ENCODE measurements around the gene TGFB1.

TGFB1 gene

DNA sequence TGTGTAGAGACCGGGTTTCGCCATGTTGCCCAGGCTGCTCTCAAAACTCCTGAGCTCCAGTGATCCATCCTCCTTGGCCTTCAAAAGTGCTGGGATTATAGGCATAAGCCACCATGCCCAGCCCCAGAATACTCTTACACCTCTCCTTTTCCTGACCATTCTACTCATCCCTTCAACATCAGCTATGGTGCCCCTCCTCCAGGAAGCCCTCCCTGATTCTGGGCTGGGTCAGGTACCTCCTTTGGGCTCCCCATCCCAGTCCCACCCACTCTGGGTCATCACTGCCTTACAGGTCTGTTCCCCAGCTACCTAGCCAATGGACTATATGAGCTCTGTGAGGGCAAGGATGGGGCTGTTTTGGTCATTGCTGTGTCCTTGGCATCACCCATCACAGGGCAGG lies 9.6 kb downstream of the TGFB1 start:
- in situ Hi-C loops (cut with HindIII; ENCODE audit: low sequenced_read_pairs): no loop called here
- TF ChIP-seq, protein P1, sequence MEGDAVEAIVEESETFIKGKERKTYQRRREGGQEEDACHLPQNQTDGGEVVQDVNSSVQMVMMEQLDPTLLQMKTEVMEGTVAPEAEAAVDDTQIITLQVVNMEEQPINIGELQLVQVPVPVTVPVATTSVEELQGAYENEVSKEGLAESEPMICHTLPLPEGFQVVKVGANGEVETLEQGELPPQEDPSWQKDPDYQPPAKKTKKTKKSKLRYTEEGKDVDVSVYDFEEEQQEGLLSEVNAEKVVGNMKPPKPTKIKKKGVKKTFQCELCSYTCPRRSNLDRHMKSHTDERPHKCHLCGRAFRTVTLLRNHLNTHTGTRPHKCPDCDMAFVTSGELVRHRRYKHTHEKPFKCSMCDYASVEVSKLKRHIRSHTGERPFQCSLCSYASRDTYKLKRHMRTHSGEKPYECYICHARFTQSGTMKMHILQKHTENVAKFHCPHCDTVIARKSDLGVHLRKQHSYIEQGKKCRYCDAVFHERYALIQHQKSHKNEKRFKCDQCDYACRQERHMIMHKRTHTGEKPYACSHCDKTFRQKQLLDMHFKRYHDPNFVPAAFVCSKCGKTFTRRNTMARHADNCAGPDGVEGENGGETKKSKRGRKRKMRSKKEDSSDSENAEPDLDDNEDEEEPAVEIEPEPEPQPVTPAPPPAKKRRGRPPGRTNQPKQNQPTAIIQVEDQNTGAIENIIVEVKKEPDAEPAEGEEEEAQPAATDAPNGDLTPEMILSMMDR (IDR thresholded peaks at IDR 0.05; ENCODE audit: low read depth, low read length, missing control alignments): no peak
- DNase-seq (ENCODE audit: low read depth): no peak

DNA sequence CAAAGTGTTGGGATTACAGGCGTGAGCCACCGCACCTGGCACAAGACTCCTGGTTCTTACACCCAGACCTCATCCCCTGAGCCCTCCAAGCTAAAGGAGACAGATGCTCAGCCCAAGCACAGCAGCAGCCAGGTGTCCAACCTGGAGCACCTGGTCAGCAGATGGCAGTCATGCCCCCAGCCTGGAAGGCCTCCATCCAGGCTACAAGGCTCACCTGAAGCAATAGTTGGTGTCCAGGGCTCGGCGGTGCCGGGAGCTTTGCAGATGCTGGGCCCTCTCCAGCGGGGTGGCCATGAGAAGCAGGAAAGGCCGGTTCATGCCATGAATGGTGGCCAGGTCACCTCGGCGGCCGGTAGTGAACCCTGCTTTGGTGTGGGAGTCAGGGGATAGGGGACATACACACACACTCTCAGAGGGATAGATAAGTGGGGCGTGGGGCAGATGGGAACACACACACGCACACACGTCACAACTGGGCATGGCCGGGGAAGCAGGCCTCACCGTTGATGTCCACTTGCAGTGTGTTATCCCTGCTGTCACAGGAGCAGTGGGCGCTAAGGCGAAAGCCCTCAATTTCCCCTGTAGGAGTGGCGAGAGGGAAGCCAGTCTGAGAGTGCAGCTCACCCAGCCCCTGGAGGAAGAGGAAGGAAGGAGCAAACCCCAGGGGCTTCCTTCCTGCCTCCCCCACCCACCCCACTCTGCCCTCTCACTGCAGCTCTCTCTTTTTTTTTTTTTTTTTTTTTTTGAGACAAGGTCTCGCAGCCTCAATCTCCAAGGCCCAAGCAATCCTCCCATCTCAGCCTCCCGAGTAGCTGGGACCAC lies 11.8 kb downstream of the TGFB1 start:
- in situ Hi-C loops (cut with HindIII; ENCODE audit: low sequenced_read_pairs): no loop called here
- DNase-seq (ENCODE audit: low read depth): no peak
- TF ChIP-seq, protein P1 (IDR thresholded peaks at IDR 0.05; ENCODE audit: low read depth, low read length, missing control alignments): no peak
- H3K4me3 ChIP-seq (ENCODE audit: low read depth, low read length): no peak overlapping the region

More for the DNA sequence above, 9.6 kb downstream of the TGFB1 start:
- H3K4me3 ChIP-seq (ENCODE audit: low read depth, low read length): no peak overlapping the region

DNA sequence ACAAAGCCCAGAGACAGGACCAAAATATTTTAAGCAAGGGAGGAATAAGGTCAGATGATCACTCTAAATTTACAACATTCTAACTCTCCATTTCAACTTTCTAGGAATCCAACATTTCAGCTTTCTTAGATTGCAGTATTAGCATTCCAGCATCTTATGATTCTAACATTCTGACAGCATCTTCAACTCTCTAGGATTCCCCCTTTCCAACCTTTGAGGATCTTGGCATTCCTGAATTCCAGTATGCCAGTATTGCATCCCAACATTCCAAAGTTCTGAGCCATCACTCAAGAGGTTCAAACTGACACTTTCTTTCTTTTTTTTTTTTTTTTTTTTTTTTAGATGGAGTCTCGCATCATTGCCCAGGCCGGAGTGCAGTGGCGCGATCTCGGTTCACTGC lies 13.8 kb downstream of the TGFB1 start:
- no peak for DNase-seq (ENCODE audit: low read depth)
- no peak overlapping the region for H3K4me3 ChIP-seq (ENCODE audit: low read depth, low read length)
- TF ChIP-seq, protein P1 (IDR thresholded peaks at IDR 0.05; ENCODE audit: low read depth, low read length, missing control alignments): no peak
- in situ Hi-C loops (cut with HindIII; ENCODE audit: low sequenced_read_pairs): no loop called here

DNA sequence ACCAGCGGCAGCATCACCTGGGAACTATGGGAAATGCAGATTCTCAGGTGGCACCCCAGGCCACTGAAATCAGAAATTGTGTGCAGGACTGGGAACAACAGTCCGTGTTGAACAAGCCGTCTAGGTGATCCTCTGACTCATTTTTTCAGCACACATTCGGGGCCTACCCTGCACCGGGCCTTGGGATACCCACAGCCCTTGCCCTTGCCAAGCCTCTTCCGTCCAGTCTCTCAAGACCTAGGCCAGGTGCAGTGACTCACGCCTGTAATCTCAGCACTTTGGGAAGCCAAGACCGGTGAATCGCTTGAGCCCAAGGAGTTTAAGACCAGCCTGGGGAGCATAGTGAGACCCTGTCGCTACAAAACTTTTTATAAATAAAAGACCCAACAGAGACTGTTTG lies 18.3 kb downstream of the TGFB1 start:
- in situ Hi-C loops (cut with HindIII; ENCODE audit: low sequenced_read_pairs): no loop called here
- TF ChIP-seq, protein P1 (IDR thresholded peaks at IDR 0.05; ENCODE audit: low read depth, low read length, missing control alignments): no peak
- DNase-seq (ENCODE audit: low read depth): no peak
- H3K4me3 ChIP-seq (ENCODE audit: low read depth, low read length): no peak overlapping the region

DNA sequence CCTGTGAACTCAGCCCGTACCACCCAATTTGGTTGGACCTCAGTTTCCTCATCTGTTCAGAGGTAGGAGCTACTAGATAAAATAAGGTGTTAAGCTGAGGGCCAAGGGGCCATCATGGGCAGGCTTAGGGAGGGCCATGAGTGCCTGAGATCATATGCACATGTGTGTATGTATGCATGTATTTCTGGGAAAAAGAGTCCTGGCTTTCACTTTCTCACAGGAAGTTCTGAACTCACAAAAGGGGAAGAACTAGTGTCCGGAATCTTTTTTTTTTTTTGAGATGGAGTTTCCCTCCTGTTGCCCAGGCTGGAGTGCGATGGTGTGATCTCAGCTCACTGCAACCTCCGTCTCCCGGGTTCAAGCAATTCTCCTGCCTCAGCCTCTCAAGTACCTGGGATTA lies 18.9 kb downstream of the TGFB1 start:
- DNase-seq (ENCODE audit: low read depth): no peak
- TF ChIP-seq, protein P1 (IDR thresholded peaks at IDR 0.05; ENCODE audit: low read depth, low read length, missing control alignments): no peak
- no peak overlapping the region for H3K4me3 ChIP-seq (ENCODE audit: low read depth, low read length)
- in situ Hi-C loops (cut with HindIII; ENCODE audit: low sequenced_read_pairs): no loop called here

DNA sequence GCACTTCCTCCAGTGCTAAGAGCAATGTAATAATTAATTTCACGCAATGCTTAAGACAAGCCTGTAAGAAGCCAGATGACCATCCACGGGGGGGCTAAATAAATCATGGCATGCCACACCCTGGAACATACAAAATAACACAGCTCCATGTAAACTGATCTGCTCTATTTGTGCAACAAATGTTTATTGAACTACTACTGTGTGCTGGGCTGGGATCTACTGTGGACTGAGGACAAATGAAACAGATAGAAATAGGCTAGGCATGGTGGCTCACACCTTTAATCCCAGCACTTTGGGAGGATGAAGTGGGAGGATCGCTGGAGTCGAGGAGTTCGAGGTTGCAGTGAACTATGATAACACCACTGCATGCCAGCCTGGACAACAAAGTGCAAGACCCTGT lies 21.3 kb downstream of the TGFB1 start:
- TF ChIP-seq, protein P1 (IDR thresholded peaks at IDR 0.05; ENCODE audit: low read depth, low read length, missing control alignments): no peak
- H3K4me3 ChIP-seq (ENCODE audit: low read depth, low read length): no peak overlapping the region
- in situ Hi-C loops (cut with HindIII; ENCODE audit: low sequenced_read_pairs): no loop called here
- no peak for DNase-seq (ENCODE audit: low read depth)

All from astrocyte of the cerebellum (primary cell).